ENCODE measurements around the gene PPP1R18.
"Not testable (repeated sequence)": the region's sequence is repeated elsewhere in the genome, so short reads cannot be mapped to it uniquely, and the experiment has no call there.

PPP1R18 gene

GRCh38 chr6:30686009-30686907, at the start of gene PPP1R18:
PPP1R18 (minus strand) TSS chr6:30686645; CDS start chr6:30686018, 627 bp downstream.
- DNase-seq (ENCODE audit: low read depth, low spot score), result no peak

GRCh38 chr6:30735668-30736314, 49.3 kb upstream of the PPP1R18 start:
- DNase-seq (ENCODE audit: low read depth, low spot score), result no peak

DNA sequence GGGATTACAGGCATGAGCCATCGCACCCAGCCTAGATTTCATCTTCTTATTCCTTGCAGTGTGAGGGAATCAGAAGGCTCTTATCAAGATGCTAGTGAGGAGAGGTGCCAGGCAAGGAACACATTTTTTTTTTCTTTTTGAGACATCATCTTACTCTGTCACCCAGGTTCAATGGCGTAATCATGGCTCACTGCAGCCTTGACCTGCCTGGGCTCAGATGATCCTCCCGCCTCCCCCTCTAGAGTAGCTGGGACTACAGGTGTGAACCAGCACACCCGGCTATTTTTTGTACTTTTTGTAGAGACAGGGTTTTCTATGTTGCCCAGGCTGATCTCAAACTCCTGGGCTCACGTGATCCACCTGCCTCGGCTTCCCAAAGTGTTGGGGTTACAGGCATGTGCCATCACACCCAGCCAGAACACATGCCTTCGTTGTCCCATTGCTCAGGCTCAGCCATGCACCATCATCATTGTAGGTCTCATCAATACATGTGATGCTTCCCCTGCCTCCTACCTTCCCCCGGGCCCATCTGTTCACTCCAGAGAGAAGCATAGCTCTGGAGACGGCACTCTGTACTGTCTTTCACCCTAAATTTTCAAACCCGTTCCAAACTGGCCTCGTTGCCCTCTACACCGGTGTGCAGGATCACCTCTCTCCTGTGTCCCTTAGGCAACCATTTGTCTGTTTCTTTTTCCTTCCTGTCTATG, 45.9 kb upstream of the PPP1R18 start:
- DNase-seq (ENCODE audit: low read depth, low spot score), result no peak

DNA sequence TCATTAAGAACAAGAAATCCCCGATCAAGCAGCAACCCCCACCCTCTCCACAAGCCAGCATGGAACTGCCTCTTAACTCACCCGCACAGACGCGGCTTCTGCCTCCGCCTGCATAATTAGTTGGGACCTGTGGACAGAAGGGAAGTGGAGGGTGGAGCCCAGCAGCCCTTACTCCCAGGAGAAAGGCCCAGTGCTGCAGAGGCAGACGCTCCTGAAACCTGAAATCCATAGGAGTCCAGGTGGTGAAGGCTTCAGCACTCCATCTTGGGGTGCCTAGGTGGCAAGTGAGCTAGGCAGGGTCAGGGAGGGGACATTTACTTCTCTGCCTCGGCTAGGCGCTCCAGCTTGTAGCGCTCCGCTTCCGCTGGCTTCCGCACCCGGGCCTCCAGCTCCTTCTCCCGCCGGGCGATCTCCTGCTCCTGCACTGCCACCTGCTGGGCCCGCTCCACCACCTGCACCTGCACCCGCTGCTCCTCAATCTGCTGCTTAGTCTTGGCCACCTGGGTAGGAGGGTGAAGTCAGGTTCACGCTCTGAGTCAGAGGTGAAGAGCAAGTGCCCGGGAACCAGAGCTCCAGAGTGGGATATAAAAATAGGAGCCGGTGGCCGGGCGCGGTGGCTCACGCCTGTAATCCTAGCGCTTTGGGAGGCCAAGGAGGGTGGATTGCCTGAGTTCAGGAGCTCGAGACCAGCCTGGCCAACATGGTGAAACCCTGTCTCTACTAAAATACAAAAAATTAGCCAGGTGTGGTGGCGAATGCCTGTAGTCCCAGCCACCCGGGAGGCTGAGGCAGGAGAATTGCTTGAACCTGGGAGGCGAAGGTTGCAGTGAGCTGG, 44.4 kb upstream of the PPP1R18 start:
- no peak for DNase-seq (ENCODE audit: low read depth, low spot score)

GRCh38 chr6:30727920-30728553, 41.6 kb upstream of the PPP1R18 start:
- DNase-seq (ENCODE audit: low read depth, low spot score), result no peak

DNA sequence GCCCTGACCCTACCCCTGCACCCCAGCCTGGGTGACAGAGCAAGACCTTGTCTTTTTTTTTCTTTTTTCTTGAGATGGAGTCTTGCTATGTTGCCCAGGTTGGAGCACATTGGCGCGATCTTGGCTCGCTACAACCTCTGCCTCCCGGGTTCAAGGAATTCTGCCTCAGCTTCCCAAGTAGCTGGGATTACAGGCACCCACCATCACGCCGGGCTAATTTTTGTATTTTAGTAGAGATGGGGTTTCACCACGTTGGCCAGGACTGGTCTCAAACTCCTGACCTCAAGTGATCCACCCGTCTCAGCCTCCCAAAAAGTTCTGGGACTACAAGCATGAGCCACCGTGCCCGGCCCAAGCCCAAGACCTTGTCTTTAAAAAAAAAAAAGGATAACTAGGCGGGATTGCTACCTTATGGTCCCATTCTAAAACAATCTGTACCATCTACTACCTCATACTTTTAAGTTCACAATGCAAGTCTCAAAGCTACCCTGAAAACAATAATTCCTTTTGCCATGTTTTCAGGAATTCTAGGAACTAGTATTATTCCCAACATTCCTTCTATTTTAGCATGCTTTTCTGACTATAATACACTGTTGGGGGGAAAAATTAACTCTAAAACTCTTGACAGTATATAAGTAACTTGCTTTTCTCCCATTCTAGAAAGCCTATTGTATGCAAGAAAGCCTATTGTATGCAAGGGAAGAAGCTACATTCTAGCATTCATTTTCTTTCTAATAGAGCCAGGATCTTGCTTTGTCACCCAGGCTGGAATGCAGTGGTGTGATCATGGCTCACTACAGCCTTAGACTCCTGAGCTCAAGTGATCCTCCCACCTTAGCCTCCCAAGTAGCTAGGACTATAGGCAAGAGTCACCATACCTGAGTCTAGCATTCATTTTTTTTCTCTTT, 40.3 kb upstream of the PPP1R18 start:
- DNase-seq (ENCODE audit: low read depth, low spot score), result no peak

GRCh38 chr6:30725713-30726505, 39.5 kb upstream of the PPP1R18 start:
- DNase-seq (ENCODE audit: low read depth, low spot score), result no peak

GRCh38 chr6:30724906-30725667, 38.6 kb upstream of the PPP1R18 start:
- no peak for DNase-seq (ENCODE audit: low read depth, low spot score)

DNA sequence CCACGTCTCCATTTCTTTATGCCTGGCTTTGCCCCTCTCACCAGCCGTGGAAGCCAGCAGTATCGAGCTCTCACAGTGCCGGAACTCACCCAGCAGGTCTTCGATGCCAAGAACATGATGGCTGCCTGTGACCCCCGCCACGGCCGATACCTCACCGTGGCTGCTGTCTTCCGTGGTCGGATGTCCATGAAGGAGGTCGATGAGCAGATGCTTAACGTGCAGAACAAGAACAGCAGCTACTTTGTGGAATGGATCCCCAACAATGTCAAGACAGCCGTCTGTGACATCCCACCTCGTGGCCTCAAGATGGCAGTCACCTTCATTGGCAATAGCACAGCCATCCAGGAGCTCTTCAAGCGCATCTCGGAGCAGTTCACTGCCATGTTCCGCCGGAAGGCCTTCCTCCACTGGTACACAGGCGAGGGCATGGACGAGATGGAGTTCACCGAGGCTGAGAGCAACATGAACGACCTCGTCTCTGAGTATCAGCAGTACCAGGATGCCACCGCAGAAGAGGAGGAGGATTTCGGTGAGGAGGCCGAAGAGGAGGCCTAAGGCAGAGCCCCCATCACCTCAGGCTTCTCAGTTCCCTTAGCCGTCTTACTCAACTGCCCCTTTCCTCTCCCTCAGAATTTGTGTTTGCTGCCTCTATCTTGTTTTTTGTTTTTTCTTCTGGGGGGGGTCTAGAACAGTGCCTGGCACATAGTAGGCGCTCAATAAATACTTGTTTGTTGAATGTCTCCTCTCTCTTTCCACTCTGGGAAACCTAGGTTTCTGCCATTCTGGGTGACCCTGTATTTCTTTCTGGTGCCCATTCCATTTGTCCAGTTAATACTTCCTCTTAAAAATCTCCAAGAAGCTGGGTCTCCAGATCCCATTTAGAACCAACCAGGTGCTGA, 37.6 kb upstream of the PPP1R18 start:
- DNase-seq (ENCODE audit: low read depth, low spot score), result not testable (repeated sequence)

DNA sequence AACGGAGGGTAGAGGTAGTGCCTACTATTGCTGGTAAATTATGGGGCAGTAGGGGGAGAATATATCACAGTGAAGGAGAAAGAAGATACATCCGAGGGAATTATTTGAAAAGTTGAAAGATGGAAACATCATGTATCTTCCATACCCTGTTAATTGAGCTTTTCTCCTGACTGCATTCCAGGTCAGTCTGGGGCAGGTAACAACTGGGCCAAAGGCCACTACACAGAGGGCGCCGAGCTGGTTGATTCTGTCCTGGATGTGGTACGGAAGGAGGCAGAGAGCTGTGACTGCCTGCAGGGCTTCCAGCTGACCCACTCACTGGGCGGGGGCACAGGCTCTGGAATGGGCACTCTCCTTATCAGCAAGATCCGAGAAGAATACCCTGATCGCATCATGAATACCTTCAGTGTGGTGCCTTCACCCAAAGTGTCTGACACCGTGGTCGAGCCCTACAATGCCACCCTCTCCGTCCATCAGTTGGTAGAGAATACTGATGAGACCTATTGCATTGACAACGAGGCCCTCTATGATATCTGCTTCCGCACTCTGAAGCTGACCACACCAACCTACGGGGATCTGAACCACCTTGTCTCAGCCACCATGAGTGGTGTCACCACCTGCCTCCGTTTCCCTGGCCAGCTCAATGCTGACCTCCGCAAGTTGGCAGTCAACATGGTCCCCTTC, 36.9 kb upstream of the PPP1R18 start:
- not testable (repeated sequence) for DNase-seq (ENCODE audit: low read depth, low spot score)

DNA sequence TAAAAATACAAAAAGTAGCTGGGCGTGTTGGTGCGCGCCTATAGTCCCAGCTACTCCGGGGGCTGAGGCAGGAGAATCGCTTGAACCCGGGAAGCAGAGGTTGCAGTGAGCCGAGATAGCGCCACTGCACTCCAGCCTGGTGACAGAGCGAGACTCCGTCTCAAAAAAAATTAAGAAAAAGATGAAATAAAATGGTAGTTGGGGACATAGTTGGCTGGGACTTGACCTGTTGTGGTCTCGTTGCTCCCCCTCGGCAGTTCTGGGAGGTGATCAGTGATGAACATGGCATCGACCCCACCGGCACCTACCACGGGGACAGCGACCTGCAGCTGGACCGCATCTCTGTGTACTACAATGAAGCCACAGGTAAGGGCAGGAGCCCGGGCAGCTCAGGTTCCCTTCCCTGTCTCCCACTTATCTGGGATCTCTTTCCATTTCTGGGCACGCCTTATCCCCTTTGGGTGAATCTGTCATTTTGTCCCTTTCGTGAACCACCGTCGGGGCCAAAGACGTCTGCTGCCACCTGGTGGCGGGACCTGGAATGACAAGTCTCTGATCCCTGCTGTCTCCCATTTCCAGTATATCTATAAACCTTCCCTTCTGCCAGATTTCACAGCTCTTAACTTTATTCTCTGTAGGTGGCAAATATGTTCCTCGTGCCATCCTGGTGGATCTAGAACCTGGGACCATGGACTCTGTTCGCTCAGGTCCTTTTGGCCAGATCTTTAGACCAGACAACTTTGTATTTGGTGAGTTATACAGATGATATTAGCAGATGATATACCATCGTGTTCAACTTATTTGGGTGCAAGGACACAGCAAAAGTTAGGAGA, 36.1 kb upstream of the PPP1R18 start:
- DNase-seq (ENCODE audit: low read depth, low spot score), result no peak

DNA sequence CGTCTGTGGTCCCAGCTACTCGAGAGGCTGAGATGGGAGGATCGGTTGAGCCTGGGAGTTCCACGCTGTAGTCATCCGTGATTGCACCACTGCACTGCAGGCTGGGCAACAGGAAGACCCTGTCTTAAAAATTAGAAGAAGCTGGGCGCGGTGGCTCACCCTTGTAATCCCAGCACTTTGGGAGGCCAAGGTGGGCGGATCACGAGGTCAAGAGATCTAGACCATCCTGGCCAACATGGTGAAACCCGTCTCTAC, 35.5 kb upstream of the PPP1R18 start:
- not testable (repeated sequence) for DNase-seq (ENCODE audit: low read depth, low spot score)

- peak; percentile 65 for DNase-seq (ENCODE audit: low read depth, low spot score)
Observed at GRCh38 chr6:30721198-30722024, 35.0 kb upstream of the PPP1R18 start.

GRCh38 chr6:30720738-30721197, 34.3 kb upstream of the PPP1R18 start:
- no peak for DNase-seq (ENCODE audit: low read depth, low spot score)

Measured in smooth muscle cell of the brain vasculature (primary cell).